Hepatocyte (in vitro differentiated cells): Measurements from ENCODE around the gene WNT6.

Experiments
- CTCF ChIP-seq: fragments of 200-600 bp; sonication (generic); IDR thresholded peaks from 2 replicates; pipeline ENCODE4 v1.5.1; 2016; ENCODE audit warnings: antibody characterized with exemption, mild to moderate bottlenecking; ENCODE audit not compliant: poor library complexity
- EZH2 ChIP-seq: fragments of 200-600 bp; sonication (generic); IDR thresholded peaks from 2 replicates; pipeline ENCODE4 v1.6.1; 2016; ENCODE audit warnings: antibody characterized with exemption, mild to moderate bottlenecking, borderline replicate concordance

GRCh38 chr2:218910741-218911140 lies 51.1 kb downstream of the WNT6 start:
- TF ChIP-seq CTCF (no peak), EZH2 (no peak)
